ENCODE results near the gene CDH23.

The CDH23 gene

GRCh38 chr10:71478173-71478572 lies 81.5 kb downstream of the CDH23 start:
- ATAC-seq, result no peak
- TF ChIP-seq POU6F1 (CRISPR knock-in tag; IDR thresholded peaks at IDR 0.05; ENCODE audit: borderline replicate concordance, low read depth) (no peak), GLIS3 (CRISPR knock-in tag; IDR thresholded peaks at IDR 0.05) (no peak), SNAI2 (CRISPR knock-in tag; IDR thresholded peaks at IDR 0.05) (no peak), PATZ1 (CRISPR knock-in tag; IDR thresholded peaks at IDR 0.05; ENCODE audit: borderline replicate concordance) (no peak), ZC3H10 (CRISPR knock-in tag; IDR thresholded peaks at IDR 0.05) (no peak), TOX (CRISPR knock-in tag; IDR thresholded peaks at IDR 0.05; ENCODE audit: borderline replicate concordance) (no peak), OSR1 (CRISPR knock-in tag; IDR thresholded peaks at IDR 0.05) (no peak)

GRCh38 chr10:71478813-71479365 lies 82.2 kb downstream of the CDH23 start:
- TF ChIP-seq ESRRG (CRISPR knock-in tag; IDR thresholded peaks at IDR 0.05) (no peak), ZFP30 (CRISPR knock-in tag; IDR thresholded peaks at IDR 0.05) (no peak), ZNF70 (CRISPR knock-in tag; IDR thresholded peaks at IDR 0.05) (no peak), SNAI2 (CRISPR knock-in tag; IDR thresholded peaks at IDR 0.05) (no peak), POU6F1 (CRISPR knock-in tag; IDR thresholded peaks at IDR 0.05; ENCODE audit: borderline replicate concordance, low read depth) (no peak), ZNF8 (CRISPR knock-in tag; IDR thresholded peaks at IDR 0.05) (no peak), ZNF565 (CRISPR knock-in tag; conservative IDR thresholded peaks at IDR 0.05; ENCODE audit: low read depth) (no peak), TCF4 (CRISPR knock-in tag; IDR thresholded peaks at IDR 0.05; ENCODE audit: borderline replicate concordance) (no peak), PATZ1 (CRISPR knock-in tag; IDR thresholded peaks at IDR 0.05; ENCODE audit: borderline replicate concordance) (no peak), PPARA (CRISPR knock-in tag; IDR thresholded peaks at IDR 0.05; ENCODE audit: borderline replicate concordance) (no peak), BACH2 (CRISPR knock-in tag; IDR thresholded peaks at IDR 0.05; ENCODE audit: borderline replicate concordance) (no peak), CSRNP3 (CRISPR knock-in tag; IDR thresholded peaks at IDR 0.05) (no peak), TOX (CRISPR knock-in tag; IDR thresholded peaks at IDR 0.05; ENCODE audit: borderline replicate concordance) (no peak), GLIS3 (CRISPR knock-in tag; IDR thresholded peaks at IDR 0.05) (no peak)
- no peak for ATAC-seq

GRCh38 chr10:71479831-71480230 lies 83.1 kb downstream of the CDH23 start:
- TF ChIP-seq ZFP30 (CRISPR knock-in tag; IDR thresholded peaks at IDR 0.05) (no peak), ZNF8 (CRISPR knock-in tag; IDR thresholded peaks at IDR 0.05) (no peak), ZNF565 (CRISPR knock-in tag; conservative IDR thresholded peaks at IDR 0.05; ENCODE audit: low read depth) (no peak), TOX (CRISPR knock-in tag; IDR thresholded peaks at IDR 0.05; ENCODE audit: borderline replicate concordance) (no peak)
- no peak for ATAC-seq

- TF ChIP-seq TCF4 (CRISPR knock-in tag; IDR thresholded peaks at IDR 0.05; ENCODE audit: borderline replicate concordance), result no peak
- TF ChIP-seq ISL1 (CRISPR knock-in tag; IDR thresholded peaks at IDR 0.05), result no peak
- TF ChIP-seq CSRNP3 (CRISPR knock-in tag; IDR thresholded peaks at IDR 0.05), result no peak
- no peak for TF ChIP-seq CREB5 (CRISPR knock-in tag; IDR thresholded peaks at IDR 0.05; ENCODE audit: low read depth)
- TF ChIP-seq TOX (CRISPR knock-in tag; IDR thresholded peaks at IDR 0.05; ENCODE audit: borderline replicate concordance), result no peak
- no peak for TF ChIP-seq RARB (CRISPR knock-in tag; IDR thresholded peaks at IDR 0.05)
- ATAC-seq, result no peak
Observed at GRCh38 chr10:71480662-71481061, 83.9 kb downstream of the CDH23 start.
